Effector CD8-positive, alpha-beta T cell (primary cell): ENCODE results near the gene WWOX.

Experiments
- DNase-seq: peaks from one replicate; lab custom pipeline; 2025; lab: John Stamatoyannopoulos, UW

WWOX gene

DNA sequence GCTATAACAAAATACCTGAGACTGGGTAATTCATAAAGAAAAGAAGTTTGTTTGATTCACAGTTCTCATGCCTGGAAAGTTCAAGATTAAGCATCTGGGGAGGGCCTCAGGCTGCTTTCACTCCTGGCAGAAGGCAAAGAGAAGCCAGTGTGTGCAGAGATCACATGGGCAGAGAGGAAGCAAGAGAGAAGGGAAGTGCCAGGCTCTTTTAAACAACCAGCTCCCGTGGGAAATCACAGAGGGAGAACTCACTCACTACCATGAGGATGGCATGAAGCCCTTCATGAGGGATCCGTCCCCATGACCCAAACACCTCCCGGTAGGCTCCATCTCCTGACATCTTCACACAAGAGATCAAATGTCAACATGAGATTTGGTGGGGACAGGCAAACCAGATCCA, 999.5 kb downstream of the WWOX start:
- no peak for DNase-seq

DNA sequence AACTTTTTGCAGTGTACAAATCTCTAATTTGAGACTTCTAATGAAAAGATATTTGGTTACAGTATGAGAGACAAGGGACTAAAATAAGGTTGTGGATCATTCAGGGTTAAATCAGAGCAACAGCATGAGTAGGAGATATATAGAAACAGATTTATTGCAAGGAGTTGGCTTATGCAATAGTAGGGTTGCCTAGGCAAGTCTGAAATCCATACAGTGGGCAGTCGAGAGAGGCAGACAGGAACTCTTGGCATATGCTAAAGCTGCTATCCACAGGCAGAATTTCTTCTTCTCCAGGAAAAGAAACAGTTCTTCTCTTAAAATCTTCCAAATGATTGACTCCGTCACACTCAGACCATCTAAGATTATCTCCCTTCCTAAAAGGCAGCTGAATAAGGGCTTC, 1000.3 kb downstream of the WWOX start:
- DNase-seq: no peak

DNA sequence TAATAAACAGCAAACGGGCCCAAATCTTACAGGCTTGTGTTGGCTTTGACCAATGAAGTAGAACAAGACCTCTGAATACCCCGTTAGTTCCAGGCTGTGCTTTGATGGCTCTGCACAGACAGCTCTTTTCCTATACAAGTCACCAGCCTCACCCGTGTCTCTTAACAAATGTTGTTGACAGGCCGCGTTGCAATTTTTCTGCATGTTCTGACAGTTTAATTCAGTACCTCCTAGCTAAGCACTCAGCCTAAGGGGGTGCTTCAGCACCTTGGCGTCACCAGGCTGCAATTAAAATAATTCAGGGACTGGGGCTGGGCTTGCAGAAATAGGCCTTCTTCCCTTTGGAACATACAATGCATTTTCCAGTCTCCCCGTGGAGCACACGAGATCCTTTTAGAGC, 1001.0 kb downstream of the WWOX start:
- DNase-seq: no peak

DNA sequence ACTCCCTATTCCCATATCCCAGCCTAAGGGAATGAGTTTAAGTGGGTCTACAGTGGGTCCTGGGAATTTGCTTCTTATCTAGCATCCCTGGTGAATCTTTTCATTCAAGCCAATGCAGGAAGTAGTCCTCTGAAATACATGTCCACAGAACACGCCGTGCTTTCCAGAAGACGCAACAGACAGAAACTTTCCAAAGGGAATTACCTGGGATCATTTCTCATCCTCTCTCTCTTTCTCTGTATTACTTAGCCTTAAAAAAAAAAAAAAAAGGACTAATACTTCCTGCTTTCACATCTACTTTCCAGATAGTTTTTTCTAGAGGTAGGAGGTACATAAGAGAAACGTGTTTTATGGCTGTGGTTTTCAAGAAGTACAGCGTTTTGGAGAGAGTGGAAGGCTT, 1002.0 kb downstream of the WWOX start:
- DNase-seq: no peak

DNA sequence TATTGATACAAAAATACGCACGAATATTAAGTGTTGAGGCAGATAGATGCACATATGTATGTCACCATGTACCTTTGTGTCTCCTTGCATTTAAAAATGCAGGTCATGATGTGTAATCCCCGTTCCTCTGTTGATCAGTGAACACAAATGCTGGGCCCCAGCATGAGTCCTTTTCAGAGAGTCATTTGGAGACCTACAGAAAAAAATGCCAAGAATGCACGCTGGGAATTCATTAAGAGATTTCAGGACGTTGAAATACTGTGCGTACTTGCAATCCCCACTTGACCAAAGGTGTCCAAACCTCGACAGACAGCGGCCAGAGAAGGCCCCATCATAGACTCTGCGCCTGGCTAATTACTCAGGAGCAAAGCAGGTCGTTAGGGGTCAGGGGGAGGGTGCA, 1005.1 kb downstream of the WWOX start:
- no peak for DNase-seq

DNA sequence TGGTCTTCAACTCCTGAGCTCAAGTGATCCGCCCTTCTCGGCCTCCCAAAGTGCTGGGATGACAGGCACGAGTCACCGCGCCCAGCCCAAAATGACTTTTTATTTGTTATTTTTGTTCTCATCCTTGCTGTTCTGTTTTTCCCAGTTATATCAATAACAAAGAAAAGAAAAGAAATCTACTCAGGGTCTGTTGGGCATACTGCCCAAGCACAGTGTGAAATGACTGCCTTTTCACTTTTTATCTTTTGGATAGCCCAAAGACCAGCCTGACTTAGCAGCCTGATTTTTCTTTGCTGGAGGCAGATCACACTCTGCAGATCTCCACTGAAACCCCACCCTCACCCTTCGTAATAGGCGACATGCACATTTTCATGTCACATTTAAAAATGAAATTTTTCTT, 1007.8 kb downstream of the WWOX start:
- no peak for DNase-seq

DNA sequence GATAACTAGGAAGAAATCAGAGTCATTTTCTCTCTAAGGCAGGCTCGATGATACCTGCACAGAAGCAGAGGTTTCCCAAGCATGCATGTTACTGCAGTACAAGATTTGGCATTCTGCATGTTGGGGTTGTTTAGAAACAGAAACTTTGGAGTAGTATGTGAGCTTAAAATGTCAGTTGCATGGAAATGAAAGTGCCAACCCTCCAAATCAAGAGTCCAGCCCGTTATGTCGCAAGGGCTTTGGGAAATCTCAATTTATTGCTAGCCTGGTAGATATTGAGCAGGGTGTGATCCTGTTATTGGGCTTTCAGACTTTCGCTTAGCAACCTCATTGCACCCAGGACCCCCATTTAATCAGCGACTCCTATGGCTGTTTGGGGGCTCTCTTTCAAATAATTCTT, 1010.3 kb downstream of the WWOX start:
- DNase-seq: no peak

DNA sequence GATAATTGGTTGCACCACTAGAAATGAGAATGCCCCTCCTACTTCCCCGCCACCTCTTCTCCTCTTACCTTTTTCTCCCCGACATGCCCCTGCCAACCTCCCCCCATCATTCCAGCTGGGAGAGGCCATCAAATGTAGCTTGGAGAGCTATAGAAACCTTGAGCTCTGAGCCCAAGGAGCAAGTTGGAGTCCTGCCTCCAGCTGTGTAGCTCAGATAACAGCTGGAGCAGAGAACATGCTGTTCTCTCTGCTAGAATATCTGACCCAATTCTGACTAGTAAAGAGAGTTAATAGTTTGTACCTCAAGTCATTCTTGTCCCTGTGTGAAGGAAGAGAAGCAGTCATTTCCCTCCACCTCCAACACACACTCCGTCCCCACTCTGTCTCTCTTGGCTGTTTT, 1010.8 kb downstream of the WWOX start:
- no peak for DNase-seq

DNA sequence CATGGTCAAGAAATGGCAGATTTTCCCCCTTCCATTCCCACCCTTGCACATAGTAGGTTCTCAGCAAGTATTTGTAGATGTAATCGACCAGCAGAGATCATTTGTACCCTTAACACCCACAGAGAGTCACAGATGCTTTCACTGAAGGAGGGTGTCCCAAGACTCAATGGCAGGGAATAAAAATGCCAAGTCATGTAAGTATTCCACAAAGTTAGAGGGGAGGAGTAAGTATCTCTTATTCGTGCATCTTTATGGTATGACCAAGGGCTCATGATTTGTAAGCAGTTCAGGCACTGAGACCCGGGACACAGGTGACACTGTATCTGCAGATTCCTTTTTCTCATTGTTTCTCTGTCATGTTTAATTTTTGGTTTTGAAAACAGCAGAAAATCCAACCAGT, 1011.5 kb downstream of the WWOX start:
- DNase-seq: no peak

DNA sequence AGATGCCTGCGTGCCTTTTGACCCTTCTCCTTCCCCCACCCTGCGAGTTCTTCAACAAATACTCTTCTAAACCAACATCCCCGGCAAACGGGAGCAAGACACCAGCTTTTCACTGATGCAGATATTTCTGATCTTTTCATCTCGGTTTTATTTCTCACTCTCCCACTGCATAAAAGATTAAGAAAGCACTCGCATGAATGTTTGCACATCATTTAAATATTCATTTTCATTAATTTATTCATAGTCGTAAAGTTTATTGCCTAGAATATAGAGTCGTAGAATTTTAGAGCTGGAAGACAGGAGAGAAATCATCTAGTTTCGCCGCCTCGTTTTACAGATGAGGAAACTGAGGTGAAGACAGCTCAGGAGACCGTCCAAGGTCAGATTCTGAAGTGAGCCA, 1013.0 kb downstream of the WWOX start:
- no peak for DNase-seq

DNA sequence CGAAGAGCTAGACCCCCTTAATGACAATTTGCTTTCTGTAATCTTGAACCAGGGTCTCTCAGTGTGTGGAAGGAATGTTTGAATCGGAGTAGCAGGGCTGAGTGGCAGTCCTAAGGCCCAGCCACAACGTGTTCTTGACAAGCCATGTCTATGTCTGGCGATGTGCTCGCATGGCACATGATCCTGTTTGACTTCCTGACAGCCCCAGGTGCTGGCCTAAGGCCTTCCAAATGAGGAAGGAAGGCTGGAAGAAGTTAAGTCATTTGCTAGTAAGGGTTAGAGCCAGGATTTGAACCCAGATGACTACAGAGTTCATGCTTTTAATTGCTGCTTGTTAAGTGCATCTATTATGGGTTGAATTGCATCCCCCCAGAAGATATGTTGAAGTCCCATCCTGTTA, 1014.4 kb downstream of the WWOX start:
- DNase-seq: no peak

DNA sequence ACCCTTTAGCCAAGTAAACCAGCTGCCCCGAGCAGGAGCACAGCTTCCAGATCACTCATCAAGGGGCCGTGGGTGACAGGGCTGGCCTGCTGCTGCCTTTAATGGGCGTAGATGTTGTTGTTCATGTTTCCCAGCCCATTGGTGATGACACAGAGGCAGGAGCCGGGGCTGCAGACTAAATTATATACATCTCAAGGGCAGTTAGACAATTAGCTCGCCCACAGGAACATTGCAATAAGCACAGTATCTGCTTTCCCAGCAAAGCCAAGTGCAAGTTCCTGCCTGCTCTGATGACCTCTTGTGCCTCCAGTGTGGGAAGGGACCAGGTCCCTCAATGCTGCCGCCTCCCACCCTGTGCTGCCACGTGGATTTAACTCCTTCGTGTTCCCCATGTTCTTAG, 1015.3 kb downstream of the WWOX start:
- DNase-seq: no peak

DNA sequence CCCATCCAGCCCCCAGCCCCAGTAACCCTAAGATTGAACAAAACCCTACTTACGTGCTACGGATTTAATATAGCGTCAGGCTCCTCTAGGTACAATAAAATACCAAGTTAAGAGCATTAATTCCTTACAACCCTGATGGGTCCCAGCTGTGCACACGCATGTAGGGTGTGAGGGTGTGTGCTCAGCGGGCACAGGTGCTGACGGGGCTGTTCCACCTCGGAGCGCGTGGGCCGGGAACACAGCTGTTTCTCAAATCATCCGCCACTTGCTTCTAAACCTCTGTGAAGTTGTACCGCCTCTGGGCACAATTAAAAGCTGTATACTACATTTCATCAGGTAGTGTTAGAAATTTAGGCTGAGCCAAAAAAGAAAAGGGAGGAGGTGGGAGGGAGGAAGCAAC, 1022.5 kb downstream of the WWOX start:
- DNase-seq: no peak

DNA sequence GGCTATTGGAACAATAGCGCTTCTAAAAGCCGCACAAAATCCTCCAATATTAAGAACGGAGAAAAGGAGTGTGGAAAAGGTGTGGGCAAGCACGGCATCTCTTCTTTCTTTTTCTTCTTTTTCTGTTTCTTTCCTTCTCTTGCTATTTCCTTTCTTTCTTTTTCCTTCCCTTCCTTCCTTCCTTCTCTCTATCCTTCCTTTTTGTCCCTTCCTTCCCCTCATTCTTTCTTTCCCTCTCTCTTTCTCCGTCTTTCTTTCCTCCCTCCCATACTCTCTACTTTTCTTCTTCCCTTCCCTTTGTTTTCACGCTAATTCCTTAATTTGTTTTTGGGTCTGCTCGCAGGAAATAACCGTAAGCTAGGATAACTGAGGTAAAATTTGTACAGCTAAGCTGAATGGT, 1022.9 kb downstream of the WWOX start:
- no peak for DNase-seq

DNA sequence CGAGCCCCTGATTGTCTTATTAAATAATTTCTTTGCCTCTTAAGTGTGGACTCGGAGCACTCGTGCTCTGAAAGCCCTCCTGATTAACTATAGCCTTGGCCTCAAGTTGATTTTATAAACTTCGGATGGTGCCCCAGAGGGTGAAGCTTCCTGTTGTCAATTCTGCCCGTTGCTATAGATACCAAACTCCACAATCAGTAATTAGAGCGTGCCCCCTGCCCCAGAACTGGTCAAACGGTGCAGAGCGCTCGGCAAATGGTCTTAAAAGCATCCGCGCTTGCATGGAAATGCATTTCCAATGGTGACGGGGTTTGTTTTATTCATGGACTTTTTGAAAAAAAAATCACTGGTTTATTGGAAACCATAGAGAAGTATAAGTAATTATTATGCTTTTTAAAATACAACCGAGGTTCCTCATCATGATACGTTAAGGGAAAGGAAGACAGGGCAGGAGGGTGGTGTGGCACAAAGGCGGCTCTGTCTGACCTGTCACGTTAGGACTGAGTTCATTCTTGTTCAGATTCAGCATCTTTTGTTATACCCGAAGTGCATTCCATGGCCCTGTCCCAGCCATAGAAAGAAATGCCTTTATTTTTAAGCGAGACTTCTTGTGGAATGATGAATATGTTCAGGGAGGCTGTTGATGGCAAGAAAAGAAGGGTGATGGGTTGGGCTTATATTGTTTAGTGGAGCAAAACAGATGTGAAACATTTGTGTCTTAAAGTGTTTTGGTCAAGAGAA, 1024.7 kb downstream of the WWOX start:
- DNase-seq: no peak

DNA sequence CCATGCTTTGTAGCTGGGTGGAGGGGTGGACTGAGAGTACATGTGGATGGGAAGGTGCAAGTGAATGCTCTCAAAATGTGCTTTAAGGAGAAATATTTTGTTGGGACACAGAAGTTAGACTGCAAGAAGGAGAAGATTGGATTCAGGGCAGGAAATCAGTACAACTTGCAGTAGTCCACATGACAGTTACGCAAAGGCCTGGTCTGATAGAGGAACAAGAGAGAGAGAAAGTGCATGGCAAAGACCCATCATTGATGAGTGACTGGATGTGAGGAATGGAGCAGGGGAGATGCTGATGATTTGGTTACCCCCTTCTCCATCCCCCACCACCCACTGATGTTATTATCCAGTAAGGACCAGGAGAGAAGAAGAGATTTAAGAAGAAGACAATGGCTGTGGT, 1028.3 kb downstream of the WWOX start:
- no peak for DNase-seq

DNA sequence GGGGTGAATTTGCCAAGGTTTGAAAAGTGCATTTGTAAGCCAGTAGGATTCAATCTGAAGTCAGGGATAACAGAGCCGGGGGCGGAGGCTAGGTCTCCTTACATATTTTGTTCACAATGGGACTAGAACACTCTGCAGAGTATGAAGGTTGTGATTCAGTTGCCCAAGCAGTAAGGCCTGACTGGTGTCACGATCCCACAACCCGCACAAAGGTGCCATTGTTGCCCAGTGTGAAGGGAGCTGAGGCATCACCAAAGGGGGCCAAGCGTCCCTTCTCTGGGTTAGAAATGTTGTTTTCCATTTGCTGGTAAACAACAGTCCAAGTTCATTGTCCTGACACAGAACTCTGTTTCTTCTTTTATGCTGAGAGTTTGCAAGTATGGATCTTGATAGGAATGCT, 1029.3 kb downstream of the WWOX start:
- DNase-seq: no peak

DNA sequence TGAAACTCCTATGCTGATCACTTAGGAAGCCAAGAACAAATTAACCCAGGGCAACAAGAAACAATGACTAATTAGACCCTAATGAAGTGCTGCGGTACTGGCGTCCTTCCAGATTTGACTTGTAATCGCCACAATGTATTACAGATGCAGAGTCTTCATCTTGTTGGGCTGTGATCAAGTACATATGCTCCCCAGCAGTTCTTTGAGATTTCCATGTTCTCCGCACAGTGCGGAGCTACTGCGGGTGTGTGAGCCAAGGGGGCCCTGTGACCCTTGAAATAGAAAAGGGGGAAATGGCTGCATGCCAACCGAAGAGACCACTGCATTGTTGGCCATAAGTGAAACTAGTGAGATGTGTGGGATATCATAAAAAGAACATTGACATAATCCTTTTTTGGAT, 1031.2 kb downstream of the WWOX start:
- no peak for DNase-seq

DNA sequence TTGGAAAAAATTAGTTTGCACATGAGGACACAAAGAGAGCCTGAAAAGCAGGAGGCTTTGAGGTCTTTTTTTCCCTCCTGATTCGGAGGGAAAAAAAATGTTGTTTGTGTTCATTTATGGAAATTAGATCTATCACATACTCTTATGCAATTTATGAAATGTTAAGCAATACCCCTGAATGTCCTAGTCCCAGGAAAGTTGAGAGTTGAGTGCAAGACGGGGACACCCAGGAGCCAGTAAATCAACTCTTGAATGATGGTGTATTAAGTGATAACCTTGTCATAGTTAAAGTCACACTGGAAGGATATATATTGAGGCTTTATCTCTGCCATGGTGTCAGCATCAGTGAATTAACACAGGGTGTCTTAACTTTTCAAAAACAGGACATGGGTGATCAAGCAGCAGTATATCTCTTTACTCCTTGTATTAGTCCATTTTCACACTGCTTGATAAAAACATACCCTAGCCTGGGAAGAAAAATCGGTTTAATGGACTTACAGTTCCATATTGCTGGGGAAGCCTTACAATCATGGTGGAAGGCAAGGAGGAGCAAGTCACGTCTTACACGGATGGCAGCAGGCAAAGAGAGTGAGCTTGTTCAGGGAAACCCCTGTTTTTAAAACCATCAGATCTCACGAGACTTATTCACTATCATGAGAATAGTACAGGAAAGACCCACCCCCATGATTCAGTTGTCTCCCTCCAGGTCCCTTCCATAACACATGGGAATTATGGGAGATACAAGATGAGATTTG, 1032.0 kb downstream of the WWOX start:
- no peak for DNase-seq

DNA sequence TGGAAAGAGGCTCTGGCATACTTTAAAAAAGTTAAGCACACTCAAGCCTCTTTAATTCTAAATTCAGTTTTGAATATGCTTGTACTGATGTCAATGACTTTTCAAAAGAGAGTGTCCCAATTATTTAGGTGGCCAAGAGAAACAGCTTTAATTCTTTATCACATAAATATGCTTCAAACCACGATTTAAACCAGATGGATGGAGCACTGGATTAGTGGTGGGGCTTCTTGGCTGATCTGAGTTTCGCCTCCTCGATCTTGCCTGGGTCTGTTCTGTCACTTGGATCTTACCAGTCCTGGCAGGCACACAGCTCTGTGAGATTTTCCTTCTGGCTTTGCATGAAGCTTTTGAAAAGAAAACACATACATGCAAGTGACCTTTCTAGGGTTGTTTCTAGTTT, 1033.2 kb downstream of the WWOX start:
- DNase-seq: no peak

DNA sequence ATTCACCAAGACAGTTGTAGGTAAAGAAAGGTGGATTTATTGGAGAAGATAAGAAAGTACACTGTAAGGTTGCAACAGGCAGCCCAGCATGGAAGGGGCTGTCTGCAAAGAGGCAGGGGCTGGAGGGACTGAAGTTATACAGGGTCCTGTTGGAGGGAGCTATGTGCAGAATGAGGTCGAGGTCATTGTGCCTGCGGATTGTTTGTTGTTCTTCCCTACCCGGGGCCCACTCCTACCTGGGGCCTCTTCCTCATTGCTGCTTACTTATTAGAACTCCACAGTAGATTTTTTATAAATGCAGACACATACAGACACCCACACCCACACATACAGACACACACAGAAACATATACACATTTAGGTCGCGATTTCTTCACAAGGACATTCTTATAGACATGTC, 1034.8 kb downstream of the WWOX start:
- DNase-seq: no peak

DNA sequence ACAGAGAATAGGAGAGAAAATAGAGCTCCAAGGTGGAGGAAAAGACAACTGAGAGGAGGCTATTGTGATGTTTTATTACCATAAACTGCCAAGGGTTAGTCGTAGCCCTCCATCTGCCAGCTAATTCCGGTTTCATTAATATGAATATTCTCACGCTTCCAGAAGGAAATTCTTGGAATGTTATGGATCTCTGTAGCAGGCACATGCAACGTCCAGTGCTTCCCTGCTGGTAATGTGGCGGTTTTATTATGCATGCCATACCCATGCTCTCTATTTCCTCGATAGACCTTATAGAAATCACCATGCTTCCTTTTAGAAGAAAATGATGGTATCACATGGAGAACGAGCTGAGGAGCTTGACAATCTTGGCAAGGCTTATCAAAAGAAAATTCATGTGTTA, 1037.5 kb downstream of the WWOX start:
- DNase-seq: no peak

DNA sequence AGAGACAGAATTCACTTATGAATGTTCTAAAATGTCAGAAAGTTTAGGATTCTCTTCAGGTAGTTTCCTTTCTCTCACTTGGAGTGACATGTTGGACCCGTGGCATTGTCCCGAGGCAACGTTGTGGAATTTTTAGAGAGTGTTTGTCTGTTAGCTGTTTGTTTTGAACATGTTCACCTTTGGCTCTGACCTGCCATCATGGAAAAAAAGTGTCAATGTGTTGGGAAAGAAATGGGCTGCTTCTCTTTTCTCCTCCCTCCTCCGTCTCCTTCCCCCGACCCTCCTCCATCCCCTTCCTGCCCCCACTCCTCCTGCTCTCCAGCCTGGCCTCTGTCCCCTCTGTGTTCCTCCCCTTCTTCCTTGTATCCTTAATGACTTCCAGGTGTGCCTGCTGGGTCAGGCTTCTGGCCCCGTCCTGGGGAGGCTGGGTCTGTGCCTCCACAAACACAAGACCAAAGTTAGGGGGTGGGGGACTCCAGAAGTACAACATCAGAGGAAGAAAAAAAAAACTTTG, 1038.0 kb downstream of the WWOX start:
- no peak for DNase-seq

DNA sequence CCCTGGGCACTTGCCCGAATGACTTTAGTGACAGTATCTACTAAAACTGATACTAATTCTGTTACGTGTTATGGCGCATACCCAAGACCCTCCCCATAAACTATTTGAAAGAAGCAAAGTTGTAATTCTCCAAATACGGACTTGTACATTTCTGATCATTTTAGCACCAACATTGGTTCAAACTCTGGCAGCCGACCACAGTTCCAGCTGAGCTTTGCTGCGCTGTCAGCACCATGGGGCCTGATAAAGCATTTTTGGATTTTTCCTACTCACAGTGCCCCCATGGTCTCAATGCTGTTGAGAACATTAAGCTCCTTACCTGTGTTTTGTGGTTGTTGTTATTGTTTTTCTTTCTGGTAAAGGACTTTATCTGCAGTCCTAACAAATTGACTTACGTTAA, 1040.3 kb downstream of the WWOX start:
- no peak for DNase-seq
